ENCODE data around the gene RFC3. TPM values are rescaled to one million over a fixed set of nuclear protein-coding genes. Genes with fewer than 3 reads are reported as not detected.

Gene RFC3, protein sequence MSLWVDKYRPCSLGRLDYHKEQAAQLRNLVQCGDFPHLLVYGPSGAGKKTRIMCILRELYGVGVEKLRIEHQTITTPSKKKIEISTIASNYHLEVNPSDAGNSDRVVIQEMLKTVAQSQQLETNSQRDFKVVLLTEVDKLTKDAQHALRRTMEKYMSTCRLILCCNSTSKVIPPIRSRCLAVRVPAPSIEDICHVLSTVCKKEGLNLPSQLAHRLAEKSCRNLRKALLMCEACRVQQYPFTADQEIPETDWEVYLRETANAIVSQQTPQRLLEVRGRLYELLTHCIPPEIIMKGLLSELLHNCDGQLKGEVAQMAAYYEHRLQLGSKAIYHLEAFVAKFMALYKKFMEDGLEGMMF
- total RNA-seq (2021; ENCODE audit: unreplicated experiment) (38.2 TPM), Bru-seq, nascent RNA (percentile 75 among the genes with signal in this experiment), BruChase-seq, experiment 1, labeled RNA remaining after a 6-hour chase (percentile 82 among the genes with signal in this experiment), BruChase-seq, experiment 2, labeled RNA remaining after a 2-hour chase (percentile 89 among the genes with signal in this experiment)
- 12.2 and 17.4 TPM in 2 replicates for polyA plus RNA-seq (2012)
- long read RNA-seq, transcript RFC3-201 (9 exons, 2,402 nt), result major isoform, 89 of 120 reads
- long read RNA-seq, partial matches to known transcripts, result 8 of 120 reads
- long read RNA-seq, other reads (novel, unspliced or antisense), result 22 of 120 reads

DNA sequence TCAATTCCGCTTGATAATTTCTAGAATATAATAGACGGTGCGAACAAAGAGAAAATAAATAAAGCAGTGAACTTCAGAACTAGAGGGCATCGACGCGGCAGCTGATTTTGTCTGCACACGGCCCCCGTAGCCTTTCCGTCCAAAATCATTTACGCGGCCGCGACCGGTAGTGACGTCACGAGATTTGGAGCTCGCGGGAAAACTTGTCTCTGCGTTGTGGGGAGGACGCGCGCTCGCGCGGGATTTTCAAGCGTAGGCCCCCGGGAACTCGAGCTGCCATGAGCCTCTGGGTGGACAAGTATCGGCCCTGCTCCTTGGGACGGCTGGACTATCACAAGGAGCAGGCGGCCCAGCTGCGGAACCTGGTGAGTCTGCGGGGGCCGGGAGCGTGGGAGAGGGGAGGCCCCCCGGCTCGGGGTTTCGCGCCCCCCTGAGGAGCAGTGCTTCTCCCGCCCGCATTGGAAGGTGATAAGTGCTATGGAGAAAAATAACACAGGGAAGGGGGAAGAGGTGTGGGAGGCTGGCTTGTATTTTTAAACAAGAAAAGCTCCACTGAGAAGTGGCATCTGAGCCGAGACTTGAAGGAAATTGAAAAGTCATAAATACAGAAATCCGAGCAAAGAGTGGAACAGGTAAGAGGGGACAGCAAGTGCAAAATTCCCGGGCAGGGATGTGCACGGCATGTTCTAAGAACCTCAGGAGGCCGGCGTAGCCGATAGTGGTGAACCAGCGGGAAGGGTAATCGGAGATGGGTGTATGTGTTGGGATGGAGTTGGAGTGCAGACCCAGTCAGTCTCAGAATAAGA, at the start of gene RFC3:
Gene RFC3 (plus strand): TSS at position 249 of the 806 bp plus-strand sequence. CDS start 30 bp downstream, at position 279.
- H3K9me2 ChIP-seq (ENCODE audit: insufficient read depth), result no peaks in the 10 kb centered on the region
- DNase-seq (ENCODE audit: low read depth, low spot score) (peak; percentile 94), ATAC-seq (peak; percentile 95)
- BruUV-seq (replicated peaks), result TSS peak; percentile 74
- H3K27me3 ChIP-seq (ENCODE audit: insufficient read depth, low read length), result no peaks in the 10 kb centered on the region
- H3K36me3 ChIP-seq (ENCODE audit: control insufficient read depth in 1 of 2, insufficient read depth in 2 of 2, low read length in 2 of 2), result peaks cover 12 to 25% of the 10 kb centered on the region in 2 experiments; a peak in 3 of 4 replicates
- peak within 1 kb of the TSS; percentile 86 for H3K4me2 ChIP-seq (ENCODE audit: low read length)
- H4K20me1 ChIP-seq (ENCODE audit: insufficient read depth), result peaks cover 5% of the 10 kb centered on the region
- peaks cover 51% of the 10 kb centered on the region for H3K79me2 ChIP-seq (ENCODE audit: insufficient read depth, low read length)
- RAD21 ChIA-PET (ENCODE audit: low non-redundant PET in 1 of 2, low total read pairs in 2 of 2, uncharacterized antibody in 2 of 2, unreplicated experiment in 2 of 2), result interaction anchor here in 1 of 2 experiments (0.5 kb wide), 1 partner anchor 12 kb away, joined by 3 read pairs; no protein-coding TSS in a partner anchor
- intact Hi-C loops (cut with micrococcal nuclease), result loop anchor here (5.0 kb wide), 1 partner anchor 339 kb away; no protein-coding TSS in a partner anchor
- peak within 1 kb of the TSS; percentile 70 for H2AFZ ChIP-seq (ENCODE audit: low read depth, low read length, poor library complexity, severe bottlenecking)
- POLR2A ChIA-PET, result interaction anchor here (0.8 to 1.4 kb wide), 2 partner anchors 18 to 31 kb away, joined by 3 read pairs; no protein-coding TSS in a partner anchor
- no peaks in the 10 kb centered on the region for H3K9me3 ChIP-seq (ENCODE audit: control insufficient read depth in 1 of 2, insufficient read depth in 1 of 2, low read depth in 1 of 2, low read length in 2 of 2)
- H3K4me1 ChIP-seq (ENCODE audit: control insufficient read depth in 1 of 2, insufficient read depth in 2 of 2, low read length in 2 of 2), result peaks cover 2 to 10% of the 10 kb centered on the region in 2 experiments; a peak in 3 of 4 replicates
- H3K4me3 ChIP-seq (replicated peaks in 1 of 2; ENCODE audit: low read depth in 1 of 2, low read length in 2 of 2), result peak within 1 kb of the TSS; percentile 77 to 87
- CTCF ChIA-PET, result interaction anchor here (0.9 kb wide), 1 partner anchor 17 kb away, joined by 4 read pairs; no protein-coding TSS in a partner anchor
- peak within 1 kb of the TSS; percentile 90 for H3K9ac ChIP-seq (ENCODE audit: low read length)
- peak within 1 kb of the TSS; percentile 71 for H3K27ac ChIP-seq (ENCODE audit: low read depth, low read length)
- TF ChIP-seq CBX3 (IDR thresholded peaks at IDR 0.05; ENCODE audit: low read depth) (peak; percentile 58), EZH2 (IDR thresholded peaks at IDR 0.05) (no peak), POLR2AphosphoS5 (IDR thresholded peaks at IDR 0.05; ENCODE audit: low read depth, low read length) (peak; percentile 78), ELF1 (IDR thresholded peaks at IDR 0.05; ENCODE audit: borderline replicate concordance, low read depth) (peak; percentile 35; the same call in 1 of the 2 replicates), SRF (IDR thresholded peaks at IDR 0.05; ENCODE audit: low read depth) (peak; percentile 63; the same call in 1 of the 2 replicates), POLR2A (IDR thresholded peaks at IDR 0.05; ENCODE audit: borderline replicate concordance, extremely low read depth, insufficient read depth, insufficient read length) (peak; percentile 83), ZNF274 (IDR thresholded peaks at IDR 0.05; ENCODE audit: low read depth, low read length) (no peak), ZFX (IDR thresholded peaks at IDR 0.05) (peak; percentile 59), EZH2phosphoT487 (IDR thresholded peaks at IDR 0.05; ENCODE audit: borderline replicate concordance) (no peak), ATF3 (IDR thresholded peaks at IDR 0.05) (no peak), CEBPB (IDR thresholded peaks at IDR 0.05; ENCODE audit: low read depth) (peak; percentile 31; the same call in 1 of the 2 replicates), MAX (IDR thresholded peaks at IDR 0.05) (peak; percentile 77), JUND (IDR thresholded peaks at IDR 0.05) (no peak), FOSL1 (IDR thresholded peaks at IDR 0.05; ENCODE audit: low read depth) (0 out of 2 replicates have a peak, but pooled peaks have one; percentile 4), RAD21 (IDR thresholded peaks at IDR 0.05; ENCODE audit: low read depth) (no peak)
- TF ChIP-seq, protein P1, sequence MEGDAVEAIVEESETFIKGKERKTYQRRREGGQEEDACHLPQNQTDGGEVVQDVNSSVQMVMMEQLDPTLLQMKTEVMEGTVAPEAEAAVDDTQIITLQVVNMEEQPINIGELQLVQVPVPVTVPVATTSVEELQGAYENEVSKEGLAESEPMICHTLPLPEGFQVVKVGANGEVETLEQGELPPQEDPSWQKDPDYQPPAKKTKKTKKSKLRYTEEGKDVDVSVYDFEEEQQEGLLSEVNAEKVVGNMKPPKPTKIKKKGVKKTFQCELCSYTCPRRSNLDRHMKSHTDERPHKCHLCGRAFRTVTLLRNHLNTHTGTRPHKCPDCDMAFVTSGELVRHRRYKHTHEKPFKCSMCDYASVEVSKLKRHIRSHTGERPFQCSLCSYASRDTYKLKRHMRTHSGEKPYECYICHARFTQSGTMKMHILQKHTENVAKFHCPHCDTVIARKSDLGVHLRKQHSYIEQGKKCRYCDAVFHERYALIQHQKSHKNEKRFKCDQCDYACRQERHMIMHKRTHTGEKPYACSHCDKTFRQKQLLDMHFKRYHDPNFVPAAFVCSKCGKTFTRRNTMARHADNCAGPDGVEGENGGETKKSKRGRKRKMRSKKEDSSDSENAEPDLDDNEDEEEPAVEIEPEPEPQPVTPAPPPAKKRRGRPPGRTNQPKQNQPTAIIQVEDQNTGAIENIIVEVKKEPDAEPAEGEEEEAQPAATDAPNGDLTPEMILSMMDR (IDR thresholded peaks at IDR 0.05 in 2 of 3, conservative IDR thresholded peaks at IDR 0.05 in 1 of 3; ENCODE audit: borderline replicate concordance in 1 of 3, insufficient read depth in 1 of 3, low read depth in 2 of 3, low read length in 2 of 3), result no peak
- TF ChIP-seq, protein P2, sequence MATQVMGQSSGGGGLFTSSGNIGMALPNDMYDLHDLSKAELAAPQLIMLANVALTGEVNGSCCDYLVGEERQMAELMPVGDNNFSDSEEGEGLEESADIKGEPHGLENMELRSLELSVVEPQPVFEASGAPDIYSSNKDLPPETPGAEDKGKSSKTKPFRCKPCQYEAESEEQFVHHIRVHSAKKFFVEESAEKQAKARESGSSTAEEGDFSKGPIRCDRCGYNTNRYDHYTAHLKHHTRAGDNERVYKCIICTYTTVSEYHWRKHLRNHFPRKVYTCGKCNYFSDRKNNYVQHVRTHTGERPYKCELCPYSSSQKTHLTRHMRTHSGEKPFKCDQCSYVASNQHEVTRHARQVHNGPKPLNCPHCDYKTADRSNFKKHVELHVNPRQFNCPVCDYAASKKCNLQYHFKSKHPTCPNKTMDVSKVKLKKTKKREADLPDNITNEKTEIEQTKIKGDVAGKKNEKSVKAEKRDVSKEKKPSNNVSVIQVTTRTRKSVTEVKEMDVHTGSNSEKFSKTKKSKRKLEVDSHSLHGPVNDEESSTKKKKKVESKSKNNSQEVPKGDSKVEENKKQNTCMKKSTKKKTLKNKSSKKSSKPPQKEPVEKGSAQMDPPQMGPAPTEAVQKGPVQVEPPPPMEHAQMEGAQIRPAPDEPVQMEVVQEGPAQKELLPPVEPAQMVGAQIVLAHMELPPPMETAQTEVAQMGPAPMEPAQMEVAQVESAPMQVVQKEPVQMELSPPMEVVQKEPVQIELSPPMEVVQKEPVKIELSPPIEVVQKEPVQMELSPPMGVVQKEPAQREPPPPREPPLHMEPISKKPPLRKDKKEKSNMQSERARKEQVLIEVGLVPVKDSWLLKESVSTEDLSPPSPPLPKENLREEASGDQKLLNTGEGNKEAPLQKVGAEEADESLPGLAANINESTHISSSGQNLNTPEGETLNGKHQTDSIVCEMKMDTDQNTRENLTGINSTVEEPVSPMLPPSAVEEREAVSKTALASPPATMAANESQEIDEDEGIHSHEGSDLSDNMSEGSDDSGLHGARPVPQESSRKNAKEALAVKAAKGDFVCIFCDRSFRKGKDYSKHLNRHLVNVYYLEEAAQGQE (IDR thresholded peaks at IDR 0.05; ENCODE audit: low read depth), result no peak
